CD4-positive, alpha-beta T cell treated with Interferon alpha-2 for 1 hour (primary cell): ENCODE data around the gene CLEC10A.
A peak's percentile ranks its signal among the peaks of the same experiment; 100 is the strongest.
"Not testable (repeated sequence)": the region's sequence is repeated elsewhere in the genome, so short reads cannot be mapped to it uniquely, and the experiment has no call there.

ENCODE experiments used
- DNase-seq, 2 donors: peaks; one replicate each; pipeline ENCODE4 v3.0.0-alpha.2; 2020 to 2022

CLEC10A gene

DNA sequence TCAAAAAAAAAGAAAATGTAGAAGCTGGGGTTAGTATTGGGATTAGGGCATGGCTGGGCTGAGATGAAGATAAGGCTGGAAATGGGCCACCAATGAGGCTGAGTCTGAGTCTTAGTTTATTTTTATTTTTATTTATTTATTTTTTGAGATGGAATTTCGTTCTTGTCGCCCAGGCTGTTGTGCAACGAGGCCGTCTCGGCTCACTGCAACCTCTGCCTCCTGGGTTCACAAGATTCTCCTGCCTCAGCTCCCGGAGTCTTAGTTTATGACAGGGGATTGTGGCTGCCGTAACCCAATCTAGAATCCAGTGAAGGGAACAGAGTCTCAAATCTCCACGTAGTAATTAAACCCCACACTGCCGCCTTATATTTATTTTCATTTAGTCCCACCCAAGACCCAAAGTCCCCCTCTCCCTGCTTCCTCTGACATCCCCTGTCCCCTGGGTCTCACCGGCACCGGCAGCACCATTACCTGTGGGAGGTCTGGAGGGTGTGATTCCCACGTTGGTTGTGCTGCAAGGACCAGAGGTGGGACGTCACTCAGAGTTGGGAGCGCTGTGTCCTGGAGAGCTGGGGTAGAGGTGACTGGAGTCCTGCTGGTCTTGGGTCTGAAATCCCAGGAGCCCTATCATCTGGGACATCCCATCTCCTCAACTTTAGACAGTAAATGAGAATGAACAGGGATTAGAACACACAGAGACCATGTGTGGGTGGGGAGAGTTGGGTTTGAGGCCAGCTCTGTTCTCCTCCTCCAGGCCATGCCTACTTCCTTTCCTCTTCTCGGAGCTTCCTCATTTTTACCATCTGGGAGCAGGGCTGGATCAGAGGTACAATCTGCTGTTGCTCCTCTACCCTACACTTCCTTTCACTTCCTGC is at the start of gene CLEC10A:
Gene CLEC10A, minus strand, starts transcription at position 671 of the 875 bp plus-strand sequence. CDS start 1,439 bp downstream, outside the sequence.
- no peak for DNase-seq

GRCh38 chr17:7129311-7129710 is 49.3 kb upstream of the CLEC10A start:
- no peak for DNase-seq

GRCh38 chr17:7128160-7128559 is 48.1 kb upstream of the CLEC10A start:
- DNase-seq: no peak

GRCh38 chr17:7127501-7127900 is 47.5 kb upstream of the CLEC10A start:
- DNase-seq: not testable (repeated sequence)

- DNase-seq: not testable (repeated sequence)
These were observed 46.3 kb upstream of the CLEC10A start for GRCh38 chr17:7126386-7126785.

- DNase-seq: no peak
These were observed 44.9 kb upstream of the CLEC10A start for GRCh38 chr17:7124923-7125322.

DNA sequence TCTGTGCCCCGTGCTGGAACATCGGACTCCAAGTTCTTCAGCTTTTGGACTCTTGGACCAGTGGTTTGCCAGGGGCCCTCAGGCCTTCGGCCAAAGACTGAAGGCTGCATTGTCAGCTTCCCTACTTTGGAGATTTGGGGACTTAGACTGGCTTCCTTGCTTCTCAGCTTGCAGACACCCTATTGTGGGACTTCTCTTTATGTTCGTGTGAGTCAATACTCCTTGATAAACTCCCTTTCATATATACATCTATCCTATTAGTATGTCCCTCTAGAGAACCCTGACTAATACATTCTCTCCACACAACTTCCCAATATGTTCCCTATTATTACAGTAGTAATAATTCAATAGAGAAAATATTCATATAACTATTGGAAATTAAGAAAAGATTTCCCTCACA is 43.8 kb upstream of the CLEC10A start:
- no peak for DNase-seq

GRCh38 chr17:7122381-7122780 is 42.3 kb upstream of the CLEC10A start:
- no peak for DNase-seq

DNA sequence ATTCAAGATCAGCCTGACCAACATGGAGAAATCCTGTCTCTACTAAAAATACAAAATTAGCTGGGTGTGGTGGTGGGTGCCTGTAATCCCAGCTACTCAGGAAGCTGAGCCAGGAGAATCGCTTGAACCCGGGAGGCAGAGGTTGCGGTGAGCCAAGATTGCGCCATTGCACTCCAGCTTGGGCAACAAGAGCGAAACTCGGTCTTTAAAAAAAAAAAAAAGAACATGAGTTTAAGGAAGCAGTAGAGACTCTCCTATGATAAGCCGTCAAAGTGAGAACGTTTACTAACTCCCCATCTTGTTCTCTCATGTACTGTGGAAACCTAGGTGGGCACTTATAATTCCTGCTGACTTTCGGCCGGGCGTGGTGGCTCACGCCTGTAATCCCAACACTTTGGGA is 40.6 kb upstream of the CLEC10A start:
- DNase-seq: peak in 1 of 2 donors; percentile 18

- DNase-seq: no peak
These were observed 40.1 kb upstream of the CLEC10A start for GRCh38 chr17:7120123-7120522.

- DNase-seq: no peak
These were observed 39.3 kb upstream of the CLEC10A start for GRCh38 chr17:7119314-7119713.

- DNase-seq: peak in 1 of 2 donors; percentile 21
These were observed 35.0 kb upstream of the CLEC10A start for GRCh38 chr17:7114875-7115614.

DNA sequence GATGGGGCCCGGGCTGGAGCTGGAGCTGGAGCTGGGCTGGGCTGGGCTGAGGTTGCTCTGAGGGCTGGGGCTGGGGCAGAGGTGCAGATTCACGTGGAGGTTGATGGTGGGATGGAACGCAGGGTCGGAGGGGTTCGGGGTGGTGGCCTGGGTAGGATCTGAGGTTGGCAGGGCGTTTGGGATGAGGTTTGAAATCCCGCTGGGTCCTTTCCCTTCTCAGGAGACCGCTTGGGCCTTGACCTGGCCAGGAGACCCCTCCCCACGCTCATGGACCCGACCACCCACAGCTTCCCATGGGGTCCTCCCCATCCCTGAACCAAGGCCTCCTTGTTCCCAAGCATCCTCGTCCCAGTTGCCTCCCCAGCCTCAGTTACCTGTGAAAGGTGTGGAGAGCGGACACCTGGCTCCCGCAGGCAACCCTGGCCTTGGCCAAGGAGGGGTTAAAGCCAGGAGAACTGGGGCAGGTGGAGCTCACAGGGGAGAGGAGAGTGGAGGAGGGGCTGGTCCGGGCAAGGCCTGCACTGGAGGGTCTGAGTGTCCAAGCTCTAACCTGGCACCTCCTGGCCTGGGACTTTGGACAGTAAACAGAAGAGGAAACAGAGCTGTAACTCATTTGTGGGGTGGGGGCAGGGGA is 34.3 kb upstream of the CLEC10A start, which contains the start of gene ASGR2:
Gene ASGR2, minus strand, starts transcription at position 582 of the 634 bp plus-strand sequence. CDS start 582 bp downstream, outside the sequence.
- no peak for DNase-seq

- no peak for DNase-seq
These were observed 33.4 kb upstream of the CLEC10A start for GRCh38 chr17:7113273-7114071.

DNA sequence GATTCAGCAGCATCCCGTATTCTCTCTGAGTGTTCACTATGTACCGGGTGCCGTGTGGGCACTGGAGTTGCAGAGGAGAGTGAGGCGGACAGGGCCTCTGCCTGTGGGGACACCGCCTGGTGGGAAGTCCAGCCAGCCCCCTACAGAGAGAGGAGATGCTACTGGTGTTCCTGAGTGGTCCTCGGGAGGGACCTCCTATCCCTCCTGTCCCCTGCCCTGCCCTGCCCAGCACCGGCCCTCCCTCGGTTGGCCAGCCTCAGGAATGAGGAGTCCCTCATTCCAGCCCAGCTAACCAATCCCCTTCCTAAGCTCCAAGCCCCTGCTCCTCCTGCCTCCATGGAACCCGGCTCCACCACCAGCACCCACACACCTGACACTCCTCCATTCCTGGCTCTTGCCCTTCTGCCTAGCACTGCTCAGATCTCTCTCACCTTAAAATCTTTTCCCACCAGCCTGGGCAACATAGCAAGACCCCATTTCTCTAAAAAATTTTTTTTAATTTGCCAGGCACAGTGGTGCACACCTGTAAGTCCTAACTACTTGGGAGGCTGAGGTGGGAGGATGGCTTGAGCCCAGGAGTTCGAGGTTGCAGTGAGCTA is 32.6 kb upstream of the CLEC10A start:
- no peak for DNase-seq

GRCh38 chr17:7111784-7112509 is 31.9 kb upstream of the CLEC10A start:
- no peak for DNase-seq

GRCh38 chr17:7110617-7111306 is 30.7 kb upstream of the CLEC10A start:
- DNase-seq: no peak

- no peak for DNase-seq
These were observed 29.6 kb upstream of the CLEC10A start for GRCh38 chr17:7109461-7110322.

GRCh38 chr17:7108981-7109380 is 28.9 kb upstream of the CLEC10A start:
- no peak for DNase-seq

DNA sequence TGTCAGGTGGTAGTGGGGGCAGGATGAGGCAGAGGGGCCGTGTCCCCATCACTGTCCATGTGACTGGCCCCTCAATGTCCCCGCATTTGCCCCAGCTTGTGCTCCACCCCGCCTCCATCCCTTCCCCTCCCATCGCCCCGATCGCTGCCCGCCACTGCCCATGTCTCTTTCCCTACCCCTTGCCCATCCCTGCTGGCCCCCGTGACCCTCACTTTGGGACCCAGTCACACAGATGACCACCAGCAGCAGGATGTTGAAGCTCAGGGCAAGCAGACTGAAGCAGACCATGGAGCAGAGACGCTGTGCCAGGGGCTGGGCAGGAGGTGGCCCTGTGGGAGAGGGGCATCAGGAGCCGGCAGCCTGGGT is 28.5 kb upstream of the CLEC10A start:
- no peak for DNase-seq
